Keratinocyte (primary cell): Measurements from ENCODE around the gene FBN1. TPM values are rescaled to one million over a fixed set of nuclear protein-coding genes. Genes with fewer than 3 reads are reported as not detected.

Source experiments
- DNase-seq: peaks from one replicate; pipeline ENCODE4 v3.0.0-alpha.2; 2011; ENCODE audit warnings: low read depth, missing footprints, low spot score
- FAIRE-seq: peaks from 2 replicates; lab custom pipeline; 2011; peaks lifted over from hg19 to GRCh38; lab: Jason Lieb, UNC
- H2AFZ ChIP-seq: 2 replicates; pipeline ENCODE4 v1.6.0; 2012; ENCODE audit warnings: low read length, control low read depth, inconsistent platforms; ENCODE audit not compliant: control insufficient read depth
- H3K27ac ChIP-seq: 2 replicates; pipeline ENCODE4 v1.5.1; 2011; ENCODE audit warnings: low read length; ENCODE audit not compliant: control insufficient read depth, insufficient read depth
- H3K27me3 ChIP-seq: 3 replicates; pipeline ENCODE4 v1.6.0; 2011; ENCODE audit warnings: low read length; ENCODE audit not compliant: control insufficient read depth, insufficient read depth; ENCODE audit errors: extremely low read depth
- H3K36me3 ChIP-seq, 2 experiments: 2 replicates in 1 of 2; 3 replicates in 1 of 2; pipeline ENCODE4 v1.5.1; 2011; ENCODE audit warnings: low read length in 2 of 2, mild to moderate bottlenecking in 1 of 2; ENCODE audit not compliant: control insufficient read depth in 2 of 2, insufficient read depth in 2 of 2; ENCODE audit errors: extremely low read depth in 1 of 2
- H3K4me1 ChIP-seq: 3 replicates; pipeline ENCODE4 v1.5.1; 2011; ENCODE audit warnings: low read length; ENCODE audit not compliant: control insufficient read depth, insufficient read depth; ENCODE audit errors: extremely low read depth
- H3K4me2 ChIP-seq: 3 replicates; pipeline ENCODE4 v1.6.0; 2011; ENCODE audit warnings: low read depth, low read length; ENCODE audit not compliant: control insufficient read depth, insufficient read depth; ENCODE audit errors: extremely low read depth
- H3K4me3 ChIP-seq, 3 experiments: fragments of 200-600 bp in 1 of 3; sonication (generic) in 1 of 3; 2 replicates in 2 of 3; 3 replicates in 1 of 3; pipeline ENCODE4 v1.5.1; 2011 to 2016; ENCODE audit warnings: low read length in 3 of 3, mild to moderate bottlenecking in 3 of 3, control low read depth in 2 of 3, inconsistent platforms in 1 of 3, low read depth in 1 of 3, mixed read lengths in 1 of 3, mixed run types in 1 of 3, moderate library complexity in 1 of 3; ENCODE audit not compliant: control insufficient read depth in 2 of 3, insufficient read depth in 2 of 3; ENCODE audit errors: extremely low read depth in 1 of 3
- H3K79me2 ChIP-seq: 2 replicates; pipeline ENCODE4 v1.6.0; 2012; ENCODE audit warnings: low read length; ENCODE audit not compliant: control insufficient read depth, insufficient read depth
- H3K9ac ChIP-seq: 3 replicates; pipeline ENCODE4 v1.6.0; 2011; ENCODE audit warnings: low read length; ENCODE audit not compliant: control insufficient read depth, insufficient read depth; ENCODE audit errors: extremely low read depth
- H3K9me1 ChIP-seq: 3 replicates; pipeline ENCODE4 v1.6.0; 2011; ENCODE audit warnings: low read length; ENCODE audit not compliant: control insufficient read depth, insufficient read depth; ENCODE audit errors: extremely low read depth
- H3K9me3 ChIP-seq: 2 replicates; pipeline ENCODE4 v1.5.1; 2012; ENCODE audit warnings: low read depth, low read length; ENCODE audit not compliant: control insufficient read depth
- H4K20me1 ChIP-seq: 3 replicates; pipeline ENCODE4 v1.6.0; 2011; ENCODE audit warnings: low read length; ENCODE audit not compliant: control insufficient read depth, insufficient read depth; ENCODE audit errors: extremely low read depth
- EZH2 ChIP-seq: IDR thresholded peaks from one replicate; pipeline ENCODE4 v1.6.1; 2012; ENCODE audit warnings: inconsistent platforms, mild to moderate bottlenecking, low read length, moderate library complexity
- dilution Hi-C: fragments of 300-500 bp; cut with MboI; formaldehyde crosslinking; loops from one replicate; pipeline ENCODE4 v1.7.0; 2020; ENCODE audit warnings: low sequenced_read_pairs; ENCODE audit not compliant: extremely low pct_ligation_motif_present
- polyA plus RNA-seq, 5 experiments: library from polyadenylated mRNA; depleted of rRNA in 3 of 5; stranded (reverse) in 3 of 5; stranded (forward) in 1 of 5; unstranded in 1 of 5; fragments of >200 nt; gene quantifications; 1 replicate in 1 of 5; 2 replicates in 3 of 5; 3 replicates in 1 of 5; pipeline versions ENCODE4 v1.2.1 to v1.2.3, GENCODE V29; 2011 to 2012; ENCODE audit warnings: missing spikeins in 2 of 5, low read depth in 1 of 5, low replicate concordance in 1 of 5
- TF ChIP-seq, protein P1 (sequence below), 3 experiments: IDR thresholded peaks in 1 of 3; conservative IDR thresholded peaks in 1 of 3; optimal IDR thresholded peaks in 1 of 3; 2 replicates in 2 of 3; 3 replicates in 1 of 3; pipeline versions ENCODE3 to v1.5.1; 2011; ENCODE audit warnings: low read length in 3 of 3, mild to moderate bottlenecking in 3 of 3, moderate library complexity in 2 of 3, control low read depth in 1 of 3, inconsistent platforms in 1 of 3; ENCODE audit not compliant: insufficient read depth in 2 of 3; ENCODE audit errors: extremely low read depth in 1 of 3

FBN1 gene
- polyA plus RNA-seq, 1 donor (not counting 4 experiments of a cell fraction or from before 2014, with no cell fraction given), result 3.5 TPM

GRCh38 chr15:48514103-48514816 is 131.2 kb downstream of the FBN1 start:
- Histone ChIP-seq H3K9me1 (no peaks in the 10 kb centered on the region), H3K36me3 (no peaks in the 10 kb centered on the region), H3K4me2 (no peak overlapping the region), H3K4me3 (no peak overlapping the region), H3K27me3 (no peaks in the 10 kb centered on the region), H2AFZ (no peak overlapping the region), H3K9me3 (no peaks in the 10 kb centered on the region), H3K79me2 (no peaks in the 10 kb centered on the region), H3K27ac (no peak overlapping the region), H4K20me1 (no peaks in the 10 kb centered on the region), H3K4me1 (no peaks in the 10 kb centered on the region), H3K9ac (no peak overlapping the region)
- TF ChIP-seq EZH2, result no peak
- TF ChIP-seq, protein P1, sequence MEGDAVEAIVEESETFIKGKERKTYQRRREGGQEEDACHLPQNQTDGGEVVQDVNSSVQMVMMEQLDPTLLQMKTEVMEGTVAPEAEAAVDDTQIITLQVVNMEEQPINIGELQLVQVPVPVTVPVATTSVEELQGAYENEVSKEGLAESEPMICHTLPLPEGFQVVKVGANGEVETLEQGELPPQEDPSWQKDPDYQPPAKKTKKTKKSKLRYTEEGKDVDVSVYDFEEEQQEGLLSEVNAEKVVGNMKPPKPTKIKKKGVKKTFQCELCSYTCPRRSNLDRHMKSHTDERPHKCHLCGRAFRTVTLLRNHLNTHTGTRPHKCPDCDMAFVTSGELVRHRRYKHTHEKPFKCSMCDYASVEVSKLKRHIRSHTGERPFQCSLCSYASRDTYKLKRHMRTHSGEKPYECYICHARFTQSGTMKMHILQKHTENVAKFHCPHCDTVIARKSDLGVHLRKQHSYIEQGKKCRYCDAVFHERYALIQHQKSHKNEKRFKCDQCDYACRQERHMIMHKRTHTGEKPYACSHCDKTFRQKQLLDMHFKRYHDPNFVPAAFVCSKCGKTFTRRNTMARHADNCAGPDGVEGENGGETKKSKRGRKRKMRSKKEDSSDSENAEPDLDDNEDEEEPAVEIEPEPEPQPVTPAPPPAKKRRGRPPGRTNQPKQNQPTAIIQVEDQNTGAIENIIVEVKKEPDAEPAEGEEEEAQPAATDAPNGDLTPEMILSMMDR (optimal IDR thresholded peaks at IDR 0.05 in 1 of 3, IDR thresholded peaks at IDR 0.05 in 1 of 3, conservative IDR thresholded peaks at IDR 0.05 in 1 of 3; ENCODE audit: extremely low read depth in 1 of 3, insufficient read depth in 2 of 3, low read length in 3 of 3), result no peak
- FAIRE-seq (no peak), DNase-seq (no peak)
- dilution Hi-C loops, result no loop called here

DNA sequence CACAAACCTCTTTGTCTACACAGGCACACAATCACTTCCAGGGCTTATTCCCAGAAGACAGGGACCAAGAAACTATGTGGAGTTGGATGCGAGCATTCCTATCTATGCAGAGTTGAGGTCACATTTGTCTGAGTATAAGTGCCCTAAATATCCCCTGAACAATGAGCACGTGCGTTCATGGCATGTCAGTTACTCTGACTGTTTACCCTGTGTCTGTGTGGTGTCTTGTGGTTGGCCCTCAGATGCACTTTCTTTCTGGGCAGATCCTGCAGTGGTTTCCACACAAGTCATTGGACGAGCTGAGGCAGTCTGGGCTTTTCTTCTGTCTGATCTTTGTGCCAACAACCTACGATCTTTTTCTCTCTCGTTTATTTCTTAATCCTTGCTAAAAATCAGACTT is 134.5 kb downstream of the FBN1 start:
- Histone ChIP-seq H3K36me3 (no peaks in the 10 kb centered on the region), H3K4me1 (no peaks in the 10 kb centered on the region), H3K9ac (no peak overlapping the region), H4K20me1 (no peaks in the 10 kb centered on the region), H3K27me3 (no peaks in the 10 kb centered on the region), H3K9me1 (no peaks in the 10 kb centered on the region), H3K4me2 (no peak overlapping the region), H3K27ac (no peak overlapping the region), H3K4me3 (no peak overlapping the region), H3K9me3 (no peaks in the 10 kb centered on the region), H3K79me2 (no peaks in the 10 kb centered on the region), H2AFZ (no peak overlapping the region)
- DNase-seq (no peak), FAIRE-seq (no peak)
- dilution Hi-C loops, result no loop called here
- TF ChIP-seq EZH2, result no peak
- TF ChIP-seq, protein P1 (optimal IDR thresholded peaks at IDR 0.05 in 1 of 3, IDR thresholded peaks at IDR 0.05 in 1 of 3, conservative IDR thresholded peaks at IDR 0.05 in 1 of 3; ENCODE audit: extremely low read depth in 1 of 3, insufficient read depth in 2 of 3, low read length in 3 of 3), result no peak
